Smooth muscle cell of the brain vasculature (primary cell): ENCODE data around the gene SMAD6.

Experiments
- DNase-seq: peaks from one replicate; pipeline ENCODE4 v3.0.0-alpha.2; 2012; ENCODE audit warnings: low read depth, low spot score

The SMAD6 gene

GRCh38 chr15:66758844-66759243, 56.8 kb downstream of the SMAD6 start:
- no peak for DNase-seq

GRCh38 chr15:66760097-66760967, 58.3 kb downstream of the SMAD6 start:
- no peak for DNase-seq

GRCh38 chr15:66760968-66761725, 59.1 kb downstream of the SMAD6 start:
- DNase-seq = no peak

GRCh38 chr15:66761726-66762595, 59.9 kb downstream of the SMAD6 start:
- no peak for DNase-seq

GRCh38 chr15:66763186-66764071, 61.4 kb downstream of the SMAD6 start:
- no peak for DNase-seq

- DNase-seq = no peak
Measured at GRCh38 chr15:66764072-66764786, 62.2 kb downstream of the SMAD6 start.

GRCh38 chr15:66765478-66766281, 63.6 kb downstream of the SMAD6 start:
- no peak for DNase-seq

GRCh38 chr15:66766282-66767230, 64.5 kb downstream of the SMAD6 start:
- no peak for DNase-seq

GRCh38 chr15:66767240-66767659, 65.2 kb downstream of the SMAD6 start:
- no peak for DNase-seq

GRCh38 chr15:66768987-66769386, 67.0 kb downstream of the SMAD6 start:
- no peak for DNase-seq

GRCh38 chr15:66770518-66771350, 68.7 kb downstream of the SMAD6 start:
- DNase-seq = no peak

GRCh38 chr15:66771351-66771650, 69.3 kb downstream of the SMAD6 start:
- no peak for DNase-seq

- DNase-seq = no peak
Measured at GRCh38 chr15:66772604-66773128, 70.6 kb downstream of the SMAD6 start.

GRCh38 chr15:66773129-66773873, 71.3 kb downstream of the SMAD6 start:
- DNase-seq = no peak

GRCh38 chr15:66774001-66774814, 72.2 kb downstream of the SMAD6 start:
- DNase-seq = no peak
